Measurements from ENCODE around the gene LRRC3. TPM values are rescaled to one million over a fixed set of nuclear protein-coding genes. Genes with fewer than 3 reads are reported as not detected.

Gene LRRC3
- total RNA-seq, 1 experiment from 2014 or later, result 5.7 TPM

DNA sequence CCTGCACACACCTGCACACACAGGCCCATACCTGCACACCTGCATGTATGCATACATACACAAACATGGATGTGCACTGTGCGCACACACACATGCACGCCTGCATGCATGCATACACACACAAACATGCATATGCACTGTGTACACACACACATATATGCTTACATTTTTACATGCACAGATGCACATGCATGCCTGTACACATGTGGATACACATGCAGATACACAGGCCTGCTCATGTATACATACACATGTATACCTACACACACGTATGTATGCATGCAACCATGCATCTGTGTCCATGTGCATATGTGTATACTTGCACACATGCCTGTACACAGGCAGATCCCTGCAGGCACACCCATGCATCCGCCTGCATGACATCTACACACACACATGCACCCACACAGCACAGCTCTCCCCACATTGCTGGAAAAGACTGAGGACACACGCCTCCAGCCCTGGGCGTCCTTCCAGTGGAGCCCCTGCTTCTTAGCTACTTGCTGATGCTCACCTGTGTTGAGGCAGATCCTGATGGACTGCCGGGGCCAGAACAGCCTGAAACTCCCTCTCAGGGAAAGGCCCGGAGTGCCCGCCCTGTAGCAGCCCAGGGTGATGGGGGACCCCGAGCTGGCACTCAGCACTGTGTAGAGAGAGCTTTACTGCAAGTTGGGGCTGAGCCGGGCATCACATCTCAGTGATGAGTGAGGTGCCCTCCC lies 56.1 kb downstream of the LRRC3 start:
- no peak for ATAC-seq
- CTCF ChIA-PET, result interaction anchor here (0.5 to 4.2 kb wide), 49 partner anchors 10 to 1783 kb away, joined by 3 to 53 read pairs (median 5); partner anchors contain the start of genes KRTAP10-4, KRTAP10-6, PTTG1IP and TSPEAR
- Mint-ChIP-seq H3K4me3 (no peak overlapping the region), H3K9me3 (no peaks in the 10 kb centered on the region), H3K4me1 (no peaks in the 10 kb centered on the region; the same call in 1 of the 2 replicates), H3K36me3 (no peaks in the 10 kb centered on the region), H3K27me3 (ENCODE audit: low read depth) (no peaks in the 10 kb centered on the region), H3K27ac (no peak overlapping the region)
- DNase-seq (ENCODE audit: low spot score), result no peak
- TF ChIP-seq, protein P1, sequence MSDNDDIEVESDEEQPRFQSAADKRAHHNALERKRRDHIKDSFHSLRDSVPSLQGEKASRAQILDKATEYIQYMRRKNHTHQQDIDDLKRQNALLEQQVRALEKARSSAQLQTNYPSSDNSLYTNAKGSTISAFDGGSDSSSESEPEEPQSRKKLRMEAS (CRISPR knock-in tag; IDR thresholded peaks at IDR 0.05), result no peak
- TF ChIP-seq CBFB (CRISPR knock-in tag; IDR thresholded peaks at IDR 0.05; ENCODE audit: low read depth), result no peak
- TF ChIP-seq, protein P2, sequence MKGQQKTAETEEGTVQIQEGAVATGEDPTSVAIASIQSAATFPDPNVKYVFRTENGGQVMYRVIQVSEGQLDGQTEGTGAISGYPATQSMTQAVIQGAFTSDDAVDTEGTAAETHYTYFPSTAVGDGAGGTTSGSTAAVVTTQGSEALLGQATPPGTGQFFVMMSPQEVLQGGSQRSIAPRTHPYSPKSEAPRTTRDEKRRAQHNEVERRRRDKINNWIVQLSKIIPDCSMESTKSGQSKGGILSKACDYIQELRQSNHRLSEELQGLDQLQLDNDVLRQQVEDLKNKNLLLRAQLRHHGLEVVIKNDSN (CRISPR knock-in tag; IDR thresholded peaks at IDR 0.05), result no peak
- no peak for TF ChIP-seq CREM (CRISPR knock-in tag; IDR thresholded peaks at IDR 0.05)
- TF ChIP-seq ZNF219 (CRISPR knock-in tag; IDR thresholded peaks at IDR 0.05; ENCODE audit: borderline replicate concordance), result no peak
- TF ChIP-seq, protein P3, sequence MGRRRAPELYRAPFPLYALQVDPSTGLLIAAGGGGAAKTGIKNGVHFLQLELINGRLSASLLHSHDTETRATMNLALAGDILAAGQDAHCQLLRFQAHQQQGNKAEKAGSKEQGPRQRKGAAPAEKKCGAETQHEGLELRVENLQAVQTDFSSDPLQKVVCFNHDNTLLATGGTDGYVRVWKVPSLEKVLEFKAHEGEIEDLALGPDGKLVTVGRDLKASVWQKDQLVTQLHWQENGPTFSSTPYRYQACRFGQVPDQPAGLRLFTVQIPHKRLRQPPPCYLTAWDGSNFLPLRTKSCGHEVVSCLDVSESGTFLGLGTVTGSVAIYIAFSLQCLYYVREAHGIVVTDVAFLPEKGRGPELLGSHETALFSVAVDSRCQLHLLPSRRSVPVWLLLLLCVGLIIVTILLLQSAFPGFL (CRISPR knock-in tag; IDR thresholded peaks at IDR 0.05; ENCODE audit: borderline replicate concordance), result no peak
- TF ChIP-seq, protein P4, sequence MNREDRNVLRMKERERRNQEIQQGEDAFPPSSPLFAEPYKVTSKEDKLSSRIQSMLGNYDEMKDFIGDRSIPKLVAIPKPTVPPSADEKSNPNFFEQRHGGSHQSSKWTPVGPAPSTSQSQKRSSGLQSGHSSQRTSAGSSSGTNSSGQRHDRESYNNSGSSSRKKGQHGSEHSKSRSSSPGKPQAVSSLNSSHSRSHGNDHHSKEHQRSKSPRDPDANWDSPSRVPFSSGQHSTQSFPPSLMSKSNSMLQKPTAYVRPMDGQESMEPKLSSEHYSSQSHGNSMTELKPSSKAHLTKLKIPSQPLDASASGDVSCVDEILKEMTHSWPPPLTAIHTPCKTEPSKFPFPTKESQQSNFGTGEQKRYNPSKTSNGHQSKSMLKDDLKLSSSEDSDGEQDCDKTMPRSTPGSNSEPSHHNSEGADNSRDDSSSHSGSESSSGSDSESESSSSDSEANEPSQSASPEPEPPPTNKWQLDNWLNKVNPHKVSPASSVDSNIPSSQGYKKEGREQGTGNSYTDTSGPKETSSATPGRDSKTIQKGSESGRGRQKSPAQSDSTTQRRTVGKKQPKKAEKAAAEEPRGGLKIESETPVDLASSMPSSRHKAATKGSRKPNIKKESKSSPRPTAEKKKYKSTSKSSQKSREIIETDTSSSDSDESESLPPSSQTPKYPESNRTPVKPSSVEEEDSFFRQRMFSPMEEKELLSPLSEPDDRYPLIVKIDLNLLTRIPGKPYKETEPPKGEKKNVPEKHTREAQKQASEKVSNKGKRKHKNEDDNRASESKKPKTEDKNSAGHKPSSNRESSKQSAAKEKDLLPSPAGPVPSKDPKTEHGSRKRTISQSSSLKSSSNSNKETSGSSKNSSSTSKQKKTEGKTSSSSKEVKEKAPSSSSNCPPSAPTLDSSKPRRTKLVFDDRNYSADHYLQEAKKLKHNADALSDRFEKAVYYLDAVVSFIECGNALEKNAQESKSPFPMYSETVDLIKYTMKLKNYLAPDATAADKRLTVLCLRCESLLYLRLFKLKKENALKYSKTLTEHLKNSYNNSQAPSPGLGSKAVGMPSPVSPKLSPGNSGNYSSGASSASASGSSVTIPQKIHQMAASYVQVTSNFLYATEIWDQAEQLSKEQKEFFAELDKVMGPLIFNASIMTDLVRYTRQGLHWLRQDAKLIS (CRISPR knock-in tag; IDR thresholded peaks at IDR 0.05; ENCODE audit: borderline replicate concordance), result no peak
- no peak for TF ChIP-seq JUN (CRISPR knock-in tag; IDR thresholded peaks at IDR 0.05)
- no peak for TF ChIP-seq GTF2I (CRISPR knock-in tag; conservative IDR thresholded peaks at IDR 0.05)
- TF ChIP-seq, protein P5, sequence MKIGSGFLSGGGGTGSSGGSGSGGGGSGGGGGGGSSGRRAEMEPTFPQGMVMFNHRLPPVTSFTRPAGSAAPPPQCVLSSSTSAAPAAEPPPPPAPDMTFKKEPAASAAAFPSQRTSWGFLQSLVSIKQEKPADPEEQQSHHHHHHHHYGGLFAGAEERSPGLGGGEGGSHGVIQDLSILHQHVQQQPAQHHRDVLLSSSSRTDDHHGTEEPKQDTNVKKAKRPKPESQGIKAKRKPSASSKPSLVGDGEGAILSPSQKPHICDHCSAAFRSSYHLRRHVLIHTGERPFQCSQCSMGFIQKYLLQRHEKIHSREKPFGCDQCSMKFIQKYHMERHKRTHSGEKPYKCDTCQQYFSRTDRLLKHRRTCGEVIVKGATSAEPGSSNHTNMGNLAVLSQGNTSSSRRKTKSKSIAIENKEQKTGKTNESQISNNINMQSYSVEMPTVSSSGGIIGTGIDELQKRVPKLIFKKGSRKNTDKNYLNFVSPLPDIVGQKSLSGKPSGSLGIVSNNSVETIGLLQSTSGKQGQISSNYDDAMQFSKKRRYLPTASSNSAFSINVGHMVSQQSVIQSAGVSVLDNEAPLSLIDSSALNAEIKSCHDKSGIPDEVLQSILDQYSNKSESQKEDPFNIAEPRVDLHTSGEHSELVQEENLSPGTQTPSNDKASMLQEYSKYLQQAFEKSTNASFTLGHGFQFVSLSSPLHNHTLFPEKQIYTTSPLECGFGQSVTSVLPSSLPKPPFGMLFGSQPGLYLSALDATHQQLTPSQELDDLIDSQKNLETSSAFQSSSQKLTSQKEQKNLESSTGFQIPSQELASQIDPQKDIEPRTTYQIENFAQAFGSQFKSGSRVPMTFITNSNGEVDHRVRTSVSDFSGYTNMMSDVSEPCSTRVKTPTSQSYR (CRISPR knock-in tag; IDR thresholded peaks at IDR 0.05), result no peak
- POLR2A ChIA-PET, result interaction anchor here (0.7 kb wide), 1 partner anchor 13 kb away, joined by 3 read pairs; no protein-coding TSS in a partner anchor

Other genes starting within 250 kb of the LRRC3 start
- gene ICOSLG, start 214.6 kb upstream of the LRRC3 start, total RNA-seq (2021), result 5.8 to 9.0 TPM (median 5.9 TPM) in 3 replicates
- not detected in 3 replicates for gene DNMT3L, start 193.6 kb upstream of the LRRC3 start, total RNA-seq (2021)
- 0.05 to 0.09 TPM in 2 of 3 replicates, not detected in the other for gene AIRE, start 169.6 kb upstream of the LRRC3 start, total RNA-seq (2021)
- gene PFKL, start 155.5 kb upstream of the LRRC3 start, total RNA-seq (2021), result 134 to 151 TPM (median 143 TPM) in 3 replicates
- gene CFAP410, start 116.1 kb upstream of the LRRC3 start, total RNA-seq (2021), result 14.0 to 19.3 TPM (median 15.8 TPM) in 3 replicates
- gene TRPM2, start 101.9 kb upstream of the LRRC3 start, total RNA-seq (2021), result 0.64 to 1.4 TPM (median 0.92 TPM) in 3 replicates
- not detected in 3 replicates for gene KRTAP10-1, start 84.7 kb downstream of the LRRC3 start, total RNA-seq (2021)
- gene KRTAP10-2, start 96.0 kb downstream of the LRRC3 start, total RNA-seq (2021), result 0.16 TPM in 1 of 3 replicates, not detected in the others
- not detected in 3 replicates for gene KRTAP10-3, start 103.3 kb downstream of the LRRC3 start, total RNA-seq (2021)
- gene KRTAP10-4, start 118.2 kb downstream of the LRRC3 start, total RNA-seq (2021), result not detected in 3 replicates
- gene KRTAP10-5, start 125.1 kb downstream of the LRRC3 start, total RNA-seq (2021), result not detected in 3 replicates
- 0.17 TPM in 1 of 3 replicates, not detected in the others for gene KRTAP10-6, start 137.0 kb downstream of the LRRC3 start, total RNA-seq (2021)
- gene KRTAP10-7, start 145.1 kb downstream of the LRRC3 start, total RNA-seq (2021), result not detected in 3 replicates
- not detected in 3 replicates for gene KRTAP10-8, start 156.6 kb downstream of the LRRC3 start, total RNA-seq (2021)
- not detected in 3 replicates for gene KRTAP10-9, start 171.6 kb downstream of the LRRC3 start, total RNA-seq (2021)
- not detected in 3 replicates for gene KRTAP10-10, start 181.8 kb downstream of the LRRC3 start, total RNA-seq (2021)
- gene KRTAP10-11, start 190.9 kb downstream of the LRRC3 start, total RNA-seq (2021), result not detected in 3 replicates
- 0.50 TPM in 1 of 3 replicates, not detected in the others for gene KRTAP12-4, start 199.1 kb downstream of the LRRC3 start, total RNA-seq (2021)
- not detected in 3 replicates for gene KRTAP12-3, start 202.4 kb downstream of the LRRC3 start, total RNA-seq (2021)
- 0.25 TPM in 1 of 3 replicates, not detected in the others for gene KRTAP12-2, start 211.4 kb downstream of the LRRC3 start, total RNA-seq (2021)
- gene KRTAP12-1, start 226.7 kb downstream of the LRRC3 start, total RNA-seq (2021), result 0.63 to 2.5 TPM (median 1.0 TPM) in 3 replicates
- not detected in 3 replicates for gene KRTAP10-12, start 241.7 kb downstream of the LRRC3 start, total RNA-seq (2021)